ENCODE data around the gene SNRPD1. TPM values are rescaled to one million over a fixed set of nuclear protein-coding genes. Genes with fewer than 3 reads are reported as not detected.

The SNRPD1 gene
- total and polyA plus RNA-seq, 9 of the 15 experiments (the other 6 are each of a cell fraction or from before 2014, with no cell fraction given), result 186 to 1,063 (median 313) TPM

DNA sequence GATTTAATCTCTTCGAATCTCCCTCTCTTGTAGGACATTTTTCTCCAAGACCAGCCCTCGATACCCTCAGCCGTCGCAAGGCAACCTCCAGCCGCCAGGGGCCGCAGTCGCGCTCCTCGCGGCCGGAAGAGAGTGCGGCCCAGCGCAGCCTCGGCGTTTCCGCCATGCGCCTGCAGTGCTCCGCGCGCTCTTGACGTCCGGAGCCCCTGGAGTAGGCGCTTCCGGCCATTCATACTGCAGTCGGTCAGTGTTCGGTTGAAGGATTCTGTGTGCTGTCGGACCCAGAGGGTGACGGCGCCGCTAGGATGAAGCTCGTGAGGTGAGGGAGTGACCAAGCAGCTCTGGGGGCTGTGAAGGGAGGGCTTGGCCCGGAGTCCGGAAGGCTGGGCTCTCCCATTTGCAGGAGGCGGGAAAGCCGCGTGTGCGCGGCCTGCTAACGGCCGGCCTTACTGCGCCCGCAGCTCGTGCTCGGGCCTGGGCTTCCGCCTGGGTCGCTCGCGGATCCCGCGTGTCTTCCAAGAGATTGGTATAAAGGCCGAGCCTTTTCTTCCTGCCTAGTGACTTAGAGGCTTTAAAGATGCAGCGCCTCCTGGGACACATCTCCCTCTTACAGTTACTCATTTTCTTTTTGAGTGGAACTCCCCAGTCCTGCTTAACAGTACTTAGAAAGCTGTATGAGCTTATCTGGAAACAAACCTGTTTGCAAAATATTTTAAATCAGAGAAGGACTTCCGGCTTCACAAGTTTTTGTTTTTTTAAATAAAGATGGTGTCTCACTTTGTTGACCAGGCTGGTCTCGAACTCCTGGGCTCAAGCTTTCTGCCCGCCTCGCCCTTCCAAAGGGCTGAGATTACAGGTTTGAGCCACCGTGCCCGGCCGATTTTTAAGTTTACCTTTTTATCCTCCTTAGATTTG lies at the start of gene SNRPD1 (continued):
- TF ChIP-seq, protein P1, sequence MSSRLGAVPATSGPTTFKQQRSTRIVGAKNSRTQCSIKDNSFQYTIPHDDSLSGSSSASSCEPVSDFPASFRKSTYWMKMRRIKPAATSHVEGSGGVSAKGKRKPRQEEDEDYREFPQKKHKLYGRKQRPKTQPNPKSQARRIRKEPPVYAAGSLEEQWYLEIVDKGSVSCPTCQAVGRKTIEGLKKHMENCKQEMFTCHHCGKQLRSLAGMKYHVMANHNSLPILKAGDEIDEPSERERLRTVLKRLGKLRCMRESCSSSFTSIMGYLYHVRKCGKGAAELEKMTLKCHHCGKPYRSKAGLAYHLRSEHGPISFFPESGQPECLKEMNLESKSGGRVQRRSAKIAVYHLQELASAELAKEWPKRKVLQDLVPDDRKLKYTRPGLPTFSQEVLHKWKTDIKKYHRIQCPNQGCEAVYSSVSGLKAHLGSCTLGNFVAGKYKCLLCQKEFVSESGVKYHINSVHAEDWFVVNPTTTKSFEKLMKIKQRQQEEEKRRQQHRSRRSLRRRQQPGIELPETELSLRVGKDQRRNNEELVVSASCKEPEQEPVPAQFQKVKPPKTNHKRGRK (tag; IDR thresholded peaks at IDR 0.05), result no peak
- TF ChIP-seq ZNF589 (CRISPR knock-in tag; IDR thresholded peaks at IDR 0.05; ENCODE audit: low read depth) (no peak), ILF3 (IDR thresholded peaks at IDR 0.05; ENCODE audit: borderline replicate concordance) (no peak), LEF1 (IDR thresholded peaks at IDR 0.05) (no peak; the same call in 1 of the 2 replicates), SNIP1 (IDR thresholded peaks at IDR 0.05; ENCODE audit: low read depth) (peak; percentile 86), ELF1 (tag; IDR thresholded peaks at IDR 0.05) (peak; percentile 91), CREM (IDR thresholded peaks at IDR 0.05; ENCODE audit: low read depth) (peak; percentile 90)
- TF ChIP-seq, protein P2, sequence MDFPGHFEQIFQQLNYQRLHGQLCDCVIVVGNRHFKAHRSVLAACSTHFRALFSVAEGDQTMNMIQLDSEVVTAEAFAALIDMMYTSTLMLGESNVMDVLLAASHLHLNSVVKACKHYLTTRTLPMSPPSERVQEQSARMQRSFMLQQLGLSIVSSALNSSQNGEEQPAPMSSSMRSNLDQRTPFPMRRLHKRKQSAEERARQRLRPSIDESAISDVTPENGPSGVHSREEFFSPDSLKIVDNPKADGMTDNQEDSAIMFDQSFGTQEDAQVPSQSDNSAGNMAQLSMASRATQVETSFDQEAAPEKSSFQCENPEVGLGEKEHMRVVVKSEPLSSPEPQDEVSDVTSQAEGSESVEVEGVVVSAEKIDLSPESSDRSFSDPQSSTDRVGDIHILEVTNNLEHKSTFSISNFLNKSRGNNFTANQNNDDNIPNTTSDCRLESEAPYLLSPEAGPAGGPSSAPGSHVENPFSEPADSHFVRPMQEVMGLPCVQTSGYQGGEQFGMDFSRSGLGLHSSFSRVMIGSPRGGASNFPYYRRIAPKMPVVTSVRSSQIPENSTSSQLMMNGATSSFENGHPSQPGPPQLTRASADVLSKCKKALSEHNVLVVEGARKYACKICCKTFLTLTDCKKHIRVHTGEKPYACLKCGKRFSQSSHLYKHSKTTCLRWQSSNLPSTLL (IDR thresholded peaks at IDR 0.05), result no peak
- TF ChIP-seq, protein P3, sequence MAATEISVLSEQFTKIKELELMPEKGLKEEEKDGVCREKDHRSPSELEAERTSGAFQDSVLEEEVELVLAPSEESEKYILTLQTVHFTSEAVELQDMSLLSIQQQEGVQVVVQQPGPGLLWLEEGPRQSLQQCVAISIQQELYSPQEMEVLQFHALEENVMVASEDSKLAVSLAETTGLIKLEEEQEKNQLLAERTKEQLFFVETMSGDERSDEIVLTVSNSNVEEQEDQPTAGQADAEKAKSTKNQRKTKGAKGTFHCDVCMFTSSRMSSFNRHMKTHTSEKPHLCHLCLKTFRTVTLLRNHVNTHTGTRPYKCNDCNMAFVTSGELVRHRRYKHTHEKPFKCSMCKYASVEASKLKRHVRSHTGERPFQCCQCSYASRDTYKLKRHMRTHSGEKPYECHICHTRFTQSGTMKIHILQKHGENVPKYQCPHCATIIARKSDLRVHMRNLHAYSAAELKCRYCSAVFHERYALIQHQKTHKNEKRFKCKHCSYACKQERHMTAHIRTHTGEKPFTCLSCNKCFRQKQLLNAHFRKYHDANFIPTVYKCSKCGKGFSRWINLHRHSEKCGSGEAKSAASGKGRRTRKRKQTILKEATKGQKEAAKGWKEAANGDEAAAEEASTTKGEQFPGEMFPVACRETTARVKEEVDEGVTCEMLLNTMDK (IDR thresholded peaks at IDR 0.05; ENCODE audit: borderline replicate concordance, insufficient read depth, low read depth, low read length, poor library complexity, severe bottlenecking), result peak; percentile 95
- TF ChIP-seq, protein P4, sequence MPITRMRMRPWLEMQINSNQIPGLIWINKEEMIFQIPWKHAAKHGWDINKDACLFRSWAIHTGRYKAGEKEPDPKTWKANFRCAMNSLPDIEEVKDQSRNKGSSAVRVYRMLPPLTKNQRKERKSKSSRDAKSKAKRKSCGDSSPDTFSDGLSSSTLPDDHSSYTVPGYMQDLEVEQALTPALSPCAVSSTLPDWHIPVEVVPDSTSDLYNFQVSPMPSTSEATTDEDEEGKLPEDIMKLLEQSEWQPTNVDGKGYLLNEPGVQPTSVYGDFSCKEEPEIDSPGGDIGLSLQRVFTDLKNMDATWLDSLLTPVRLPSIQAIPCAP (CRISPR knock-in tag; IDR thresholded peaks at IDR 0.05; ENCODE audit: borderline replicate concordance), result no peak
- TF ChIP-seq, protein P5, sequence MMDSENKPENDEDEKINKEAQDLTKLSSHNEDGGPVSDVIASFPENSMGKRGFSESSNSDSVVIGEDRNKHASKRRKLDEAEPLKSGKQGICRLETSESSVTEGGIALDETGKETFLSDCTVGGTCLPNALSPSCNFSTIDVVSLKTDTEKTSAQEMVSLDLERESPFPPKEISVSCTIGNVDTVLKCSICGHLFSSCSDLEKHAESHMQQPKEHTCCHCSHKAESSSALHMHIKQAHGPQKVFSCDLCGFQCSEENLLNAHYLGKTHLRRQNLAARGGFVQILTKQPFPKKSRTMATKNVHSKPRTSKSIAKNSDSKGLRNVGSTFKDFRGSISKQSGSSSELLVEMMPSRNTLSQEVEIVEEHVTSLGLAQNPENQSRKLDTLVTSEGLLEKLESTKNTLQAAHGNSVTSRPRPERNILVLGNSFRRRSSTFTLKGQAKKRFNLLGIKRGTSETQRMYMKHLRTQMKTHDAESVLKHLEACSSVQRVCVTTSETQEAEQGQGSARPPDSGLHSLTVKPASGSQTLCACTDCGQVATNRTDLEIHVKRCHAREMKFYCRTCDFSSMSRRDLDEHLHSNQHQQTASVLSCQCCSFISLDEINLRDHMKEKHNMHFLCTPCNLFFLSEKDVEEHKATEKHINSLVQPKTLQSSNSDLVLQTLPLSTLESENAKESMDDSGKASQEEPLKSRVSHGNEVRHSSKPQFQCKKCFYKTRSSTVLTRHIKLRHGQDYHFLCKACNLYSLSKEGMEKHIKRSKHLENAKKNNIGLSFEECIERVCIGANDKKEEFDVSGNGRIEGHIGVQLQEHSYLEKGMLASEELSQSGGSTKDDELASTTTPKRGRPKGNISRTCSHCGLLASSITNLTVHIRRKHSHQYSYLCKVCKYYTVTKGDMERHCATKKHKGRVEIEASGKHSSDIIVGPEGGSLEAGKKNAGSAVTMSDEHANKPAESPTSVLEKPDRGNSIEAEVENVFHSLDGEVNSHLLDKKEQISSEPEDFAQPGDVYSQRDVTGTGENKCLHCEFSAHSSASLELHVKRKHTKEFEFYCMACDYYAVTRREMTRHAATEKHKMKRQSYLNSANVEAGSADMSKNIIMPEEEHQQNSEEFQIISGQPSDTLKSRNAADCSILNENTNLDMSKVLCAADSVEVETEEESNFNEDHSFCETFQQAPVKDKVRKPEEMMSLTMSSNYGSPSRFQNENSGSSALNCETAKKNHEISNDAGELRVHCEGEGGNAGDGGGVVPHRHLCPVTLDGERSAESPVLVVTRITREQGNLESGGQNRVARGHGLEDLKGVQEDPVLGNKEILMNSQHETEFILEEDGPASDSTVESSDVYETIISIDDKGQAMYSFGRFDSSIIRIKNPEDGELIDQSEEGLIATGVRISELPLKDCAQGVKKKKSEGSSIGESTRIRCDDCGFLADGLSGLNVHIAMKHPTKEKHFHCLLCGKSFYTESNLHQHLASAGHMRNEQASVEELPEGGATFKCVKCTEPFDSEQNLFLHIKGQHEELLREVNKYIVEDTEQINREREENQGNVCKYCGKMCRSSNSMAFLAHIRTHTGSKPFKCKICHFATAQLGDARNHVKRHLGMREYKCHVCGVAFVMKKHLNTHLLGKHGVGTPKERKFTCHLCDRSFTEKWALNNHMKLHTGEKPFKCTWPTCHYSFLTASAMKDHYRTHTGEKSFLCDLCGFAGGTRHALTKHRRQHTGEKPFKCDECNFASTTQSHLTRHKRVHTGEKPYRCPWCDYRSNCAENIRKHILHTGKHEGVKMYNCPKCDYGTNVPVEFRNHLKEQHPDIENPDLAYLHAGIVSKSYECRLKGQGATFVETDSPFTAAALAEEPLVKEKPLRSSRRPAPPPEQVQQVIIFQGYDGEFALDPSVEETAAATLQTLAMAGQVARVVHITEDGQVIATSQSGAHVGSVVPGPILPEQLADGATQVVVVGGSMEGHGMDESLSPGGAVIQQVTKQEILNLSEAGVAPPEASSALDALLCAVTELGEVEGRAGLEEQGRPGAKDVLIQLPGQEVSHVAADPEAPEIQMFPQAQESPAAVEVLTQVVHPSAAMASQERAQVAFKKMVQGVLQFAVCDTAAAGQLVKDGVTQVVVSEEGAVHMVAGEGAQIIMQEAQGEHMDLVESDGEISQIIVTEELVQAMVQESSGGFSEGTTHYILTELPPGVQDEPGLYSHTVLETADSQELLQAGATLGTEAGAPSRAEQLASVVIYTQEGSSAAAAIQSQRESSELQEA (IDR thresholded peaks at IDR 0.05; ENCODE audit: low read depth), result no peak

All from K562 (cell line).